Heart right ventricle (tissue), 16 donors: Measurements from ENCODE around the gene SCARB1. TPM values are rescaled to one million over a fixed set of nuclear protein-coding genes. Genes with fewer than 3 reads are reported as not detected.

Experiments
- ATAC-seq, 8 donors: fragments of 200-7000 bp; cut with Tn5 transposase; one replicate each; pipeline ENCODE4 v1.9.1; 2020; ENCODE audit warnings: mild to moderate bottlenecking in 8 of 8, moderate library complexity in 8 of 8, moderate number of reproducible peaks in 1 of 8
- DNase-seq, 2 donors: peaks; one replicate each; pipeline ENCODE4 v3.0.0-alpha.2; 2020
- H3K27ac ChIP-seq, 10 donors: fragments of 200-600 bp; sonication (generic) in 2 of 10; one replicate each; pipeline versions ENCODE4 v1.5.0 to v1.8.0; 2020 to 2022; ENCODE audit warnings: mild to moderate bottlenecking in 3 of 10
- H3K27me3 ChIP-seq, 7 donors: fragments of 200-600 bp; one replicate each; pipeline ENCODE4 v1.8.0; 2021 to 2022; ENCODE audit warnings: mild to moderate bottlenecking in 2 of 7
- H3K36me3 ChIP-seq, 9 donors: fragments of 200-600 bp; sonication (generic) in 1 of 9; one replicate each; pipeline versions ENCODE4 v1.5.0 to v1.8.0; 2020 to 2022; ENCODE audit warnings: mild to moderate bottlenecking in 2 of 9
- H3K4me1 ChIP-seq, 9 donors: fragments of 200-600 bp; sonication (generic) in 1 of 9; one replicate each; pipeline versions ENCODE4 v1.5.0 to v1.8.0; 2020 to 2022; ENCODE audit warnings: mild to moderate bottlenecking in 4 of 9
- H3K4me3 ChIP-seq, 10 donors: fragments of 200-600 bp; sonication (generic) in 2 of 10; one replicate each; pipeline versions ENCODE4 v1.5.0 to v1.8.0; 2020 to 2022; ENCODE audit warnings: mild to moderate bottlenecking in 7 of 10, moderate library complexity in 2 of 10
- H3K9me3 ChIP-seq, 11 donors: fragments of 200-600 bp in 10 of 11; sonication (generic) in 2 of 11; one replicate each; pipeline versions ENCODE4 v1.5.0 to v1.8.0; 2013 to 2022; ENCODE audit warnings: mild to moderate bottlenecking in 2 of 11, control low read depth in 1 of 11, moderate library complexity in 1 of 11
- WGBS, 2 donors: extraction: QIAGEN DNeasy Blood & Tissue Kit; methylation state at CpG; one replicate each; pipeline ENCODE4 v1.1.7; 2013; ENCODE audit warnings: inconsistent platforms in 1 of 2; 5-methylcytosine and 5-hydroxymethylcytosine counted together
- intact Hi-C, 10 donors: fragments of 100-400 bp; cut with DNase I; formaldehyde crosslinking; loops; one replicate each; pipeline versions ENCODE4 v1.11.1 to v1.14.2; 2022
- polyA plus RNA-seq, 2 donors: library from polyadenylated mRNA; stranded (reverse); fragments of 200-250 nt; gene quantifications; one replicate each; pipeline ENCODE4 v1.2.3, GENCODE V29; 2013
- total RNA-seq, 10 donors: library from RNA; stranded (reverse); fragmentation: NEBNext Ultra II Directional in 3 of 10; extraction: Animal tissue kit (Norgen Biotek cat#: 25700) in 3 of 10; gene quantifications; one replicate each; pipeline versions ENCODE4 v1.2.1 to v1.2.4, GENCODE V29; 2021 to 2023
- TF ChIP-seq, protein P1 (sequence below), 9 donors: fragments of 200-600 bp; sonication (generic) in 2 of 9; IDR thresholded peaks; one replicate each; pipeline versions ENCODE4 v1.5.0 to v1.8.0; 2021 to 2022; ENCODE audit warnings: antibody characterized with exemption in 9 of 9, mild to moderate bottlenecking in 5 of 9, moderate library complexity in 1 of 9
- donor health status: Arrhythmogenic right ventricular cardiomyopathy.
- donor health status: ischemic (EF 13 %, LVEDD 7.1; RV severe dilation, severe dysfunction).
- donor health status: healthy with polysubstance abuse.
- donor health status: DM: no; HTN: yes; CAD: no.
- donor health status: DM: no; HTN: no; CAD: no.
- donor health status: ischemic (EF 25% LVEDD 6.9; RV normal size, moderate dysfunction).
- donor health status: ischemic (EF 25% LVEDD 5.7; RV mildly dilated, moderate dysfunction).
- donor health status: healthy.
- donor health status: DM: yes; HTN: yes; CAD: no.
- donor health status: Ischemic cardiomyopathy.
- donor health status: ischemic (EF 35%, LVEDD 5.7; RV mildly dilated, moderate dysfunction).
- donor health status: nonischemic (EF 11% LVEDD 7.7; RV severe dilation, severe dysfunction).
- donor health status: DM: yes; HTN: yes; CAD: no.
- donor health status: PGD.
- donor health status: ischemic (EF 29% LVEDD 5.4; RV normal size, mild dysfunction).
- donor health status: nonischemic (EF 23%, LVEDD 6.1; RV moderate dilation, normal function).

The SCARB1 gene
- total and polyA plus RNA-seq, 12 donors = 7.7 to 19.9 (median 11.5) TPM

DNA sequence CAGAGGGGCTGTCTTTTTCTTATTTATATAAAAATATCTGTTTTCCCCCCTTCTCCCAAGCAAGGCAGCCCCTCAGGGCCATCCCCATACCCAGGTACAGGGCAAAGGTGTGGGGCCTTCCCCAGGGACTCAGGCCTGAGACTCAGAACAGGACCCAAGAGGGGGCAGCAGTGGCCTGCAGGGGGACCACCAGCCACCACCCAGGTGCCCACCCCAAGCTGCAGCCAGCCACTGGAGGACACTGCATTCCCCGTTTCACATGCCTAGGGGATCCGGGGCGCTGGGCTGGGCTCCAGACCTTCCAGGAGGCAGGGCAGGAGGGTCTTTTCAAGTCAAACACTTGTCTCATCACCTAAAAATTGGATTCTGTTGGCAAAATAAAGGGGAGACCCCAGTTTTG lies 83.3 kb downstream of the SCARB1 start:
- peak in 1 of 8 donors; percentile 10 for ATAC-seq
- H3K4me1 ChIP-seq = peaks cover 0 to 19% (median 5%) of the 10 kb centered on the region in 9 donors
- H3K4me3 ChIP-seq = no peak overlapping the region
- TF ChIP-seq, protein P1, sequence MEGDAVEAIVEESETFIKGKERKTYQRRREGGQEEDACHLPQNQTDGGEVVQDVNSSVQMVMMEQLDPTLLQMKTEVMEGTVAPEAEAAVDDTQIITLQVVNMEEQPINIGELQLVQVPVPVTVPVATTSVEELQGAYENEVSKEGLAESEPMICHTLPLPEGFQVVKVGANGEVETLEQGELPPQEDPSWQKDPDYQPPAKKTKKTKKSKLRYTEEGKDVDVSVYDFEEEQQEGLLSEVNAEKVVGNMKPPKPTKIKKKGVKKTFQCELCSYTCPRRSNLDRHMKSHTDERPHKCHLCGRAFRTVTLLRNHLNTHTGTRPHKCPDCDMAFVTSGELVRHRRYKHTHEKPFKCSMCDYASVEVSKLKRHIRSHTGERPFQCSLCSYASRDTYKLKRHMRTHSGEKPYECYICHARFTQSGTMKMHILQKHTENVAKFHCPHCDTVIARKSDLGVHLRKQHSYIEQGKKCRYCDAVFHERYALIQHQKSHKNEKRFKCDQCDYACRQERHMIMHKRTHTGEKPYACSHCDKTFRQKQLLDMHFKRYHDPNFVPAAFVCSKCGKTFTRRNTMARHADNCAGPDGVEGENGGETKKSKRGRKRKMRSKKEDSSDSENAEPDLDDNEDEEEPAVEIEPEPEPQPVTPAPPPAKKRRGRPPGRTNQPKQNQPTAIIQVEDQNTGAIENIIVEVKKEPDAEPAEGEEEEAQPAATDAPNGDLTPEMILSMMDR (IDR thresholded peaks at IDR 0.05) = no peak
- H3K27me3 ChIP-seq = no peaks in the 10 kb centered on the region
- intact Hi-C loops = loop anchor here in 1 of 10 donors (10.0 kb wide), 1 partner anchor 124 kb away; no protein-coding TSS in a partner anchor
- WGBS, 2 donors = 95 to 97% methylated on average over 3 of the region's 3 CpGs
- H3K9me3 ChIP-seq = no peaks in the 10 kb centered on the region
- DNase-seq = no peak
- peaks cover 0 to 20% (median 0%) of the 10 kb centered on the region in 9 donors for H3K36me3 ChIP-seq
- H3K27ac ChIP-seq = peak overlapping the region in 1 of 10 donors; percentile 52

DNA sequence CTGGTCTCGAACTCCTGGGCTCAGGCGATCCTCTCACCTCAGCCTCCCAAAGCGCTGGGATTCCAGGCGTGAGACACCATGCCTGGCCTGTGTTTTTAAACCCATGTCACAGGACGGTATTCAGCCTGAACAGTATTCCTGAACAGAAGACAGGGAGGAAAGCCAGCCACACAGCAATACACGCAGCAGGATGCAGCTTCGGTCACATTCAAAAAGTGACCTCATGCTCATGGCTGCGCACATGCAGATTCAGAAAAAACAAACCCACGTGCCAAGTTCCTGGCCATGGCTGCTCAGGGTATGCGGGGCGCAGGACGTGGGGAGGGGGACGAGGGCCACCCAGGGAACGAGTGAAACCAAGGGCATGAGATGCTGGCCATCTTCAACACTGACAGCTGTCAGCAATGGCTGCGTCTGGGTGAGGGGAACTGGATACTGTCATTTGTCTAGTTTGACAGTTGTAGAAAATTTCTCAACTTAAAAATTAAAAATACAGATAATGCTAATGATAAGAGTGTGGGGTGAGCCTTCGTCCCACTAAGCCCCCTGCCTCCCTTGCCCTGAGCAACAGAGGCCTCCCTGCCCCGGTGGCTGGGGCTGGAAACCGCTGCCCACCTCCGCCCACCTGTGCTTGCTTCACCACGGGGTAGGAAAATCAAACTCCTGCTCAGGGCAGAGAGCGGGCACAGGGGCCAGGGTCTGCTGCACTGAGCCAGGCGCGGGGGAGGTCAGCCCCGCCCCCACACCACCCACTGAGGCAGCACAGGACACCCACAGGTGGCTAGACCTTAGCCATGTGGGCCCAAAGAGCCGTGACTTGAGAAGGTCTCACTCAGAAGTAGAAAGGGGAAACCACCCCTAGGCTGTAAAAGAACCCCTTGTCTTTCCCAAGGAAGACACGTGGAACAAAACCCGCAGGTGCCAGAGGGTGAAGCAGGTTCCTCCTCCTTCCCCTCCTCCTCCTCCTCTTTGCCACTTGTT lies 84.2 kb downstream of the SCARB1 start:
- H3K36me3 ChIP-seq = peaks cover 0 to 11% (median 0%) of the 10 kb centered on the region in 9 donors
- ATAC-seq (peak in 2 of 8 donors; percentile 17 to 39), DNase-seq (no peak)
- H3K9me3 ChIP-seq = no peaks in the 10 kb centered on the region
- intact Hi-C loops = loop anchor here in 5 of 10 donors (5.0 to 10.0 kb wide), 4 partner anchors 125 to 875 kb away; no protein-coding TSS in a partner anchor
- no peaks in the 10 kb centered on the region for H3K27me3 ChIP-seq
- WGBS, 2 donors = 75 to 76% methylated on average over 26 to 27 of the region's 27 CpGs
- H3K4me3 ChIP-seq = no peak overlapping the region
- TF ChIP-seq, protein P1 (IDR thresholded peaks at IDR 0.05) = no peak
- H3K4me1 ChIP-seq = peaks cover 0 to 28% (median 5%) of the 10 kb centered on the region in 9 donors
- H3K27ac ChIP-seq = no peak overlapping the region

DNA sequence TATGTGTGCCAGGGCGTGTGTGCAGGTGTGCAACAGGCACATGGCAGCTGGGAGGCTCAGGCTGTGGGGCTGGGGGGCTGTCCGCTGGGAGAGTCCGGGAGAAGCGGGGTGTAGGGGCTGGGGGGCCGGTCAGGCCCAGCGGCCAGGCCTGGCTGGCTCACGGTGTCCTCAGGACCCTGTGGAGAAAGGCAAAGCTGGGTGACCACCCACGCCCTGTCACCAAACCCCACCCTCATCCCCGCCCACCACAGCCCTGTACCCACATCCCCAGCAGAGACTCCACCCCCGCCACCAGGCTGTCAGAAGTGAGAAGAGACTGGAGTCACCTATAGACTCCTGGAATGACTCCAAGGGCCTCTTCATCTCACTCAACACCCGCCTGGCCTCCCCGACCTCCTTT lies 85.3 kb downstream of the SCARB1 start:
- TF ChIP-seq, protein P1 (IDR thresholded peaks at IDR 0.05) = no peak
- no peaks in the 10 kb centered on the region for H3K9me3 ChIP-seq
- H3K27me3 ChIP-seq = no peaks in the 10 kb centered on the region
- intact Hi-C loops = loop anchor here in 4 of 10 donors (5.0 to 10.0 kb wide), 3 partner anchors 454 to 874 kb away; no protein-coding TSS in a partner anchor
- no peak overlapping the region for H3K4me3 ChIP-seq
- DNase-seq = no peak
- H3K36me3 ChIP-seq = peaks cover 0 to 4% (median 0%) of the 10 kb centered on the region in 9 donors
- H3K27ac ChIP-seq = no peak overlapping the region
- ATAC-seq = peak in 1 of 8 donors; percentile 46
- peaks cover 0 to 38% (median 8%) of the 10 kb centered on the region in 9 donors for H3K4me1 ChIP-seq
- 89 to 94% methylated on average over 12 of the region's 12 CpGs for WGBS, 2 donors
